GM12878 (cell line): ENCODE data around the gene IGF1R. TPM values are rescaled to one million over a fixed set of nuclear protein-coding genes. Genes with fewer than 3 reads are reported as not detected.

Experiments
- ATAC-seq: fragments of 200-7000 bp; cut with Tn5 transposase; 3 replicates; pipeline ENCODE4 v1.9.1; 2020; ENCODE audit warnings: mild to moderate bottlenecking, moderate library complexity
- BruUV-seq: library from RNA; stranded (reverse); fragments of 400-500 nt; replicated peaks from 2 replicates; lab custom pipeline; 2021; lab: Mats Ljungman, UMichigan
- CTCF ChIA-PET: fragments of 300-600 bp; sonication (Branson Sonifier 250); formaldehyde crosslinking; extraction: SDS; loops from one replicate; lab custom pipeline; 2021; ENCODE audit warnings: inconsistent platforms; lab: Yijun Ruan, JAX
- POLR2A ChIA-PET: fragments of 350-600 bp; formaldehyde crosslinking; extraction: SDS; loops from one replicate; lab custom pipeline; 2021; ENCODE audit warnings: inconsistent platforms; lab: Charles Lee
- RAD21 ChIA-PET: fragments of 300-600 bp; sonication (Branson Sonifier 250); formaldehyde crosslinking; loops from one replicate; lab custom pipeline; 2023; ENCODE audit warnings: antibody characterized with exemption; ENCODE audit not compliant: unreplicated experiment; lab: Charles Lee
- SMC1A ChIA-PET: fragments of 300-600 bp; sonication (Branson Sonifier 250); formaldehyde crosslinking; loops from one replicate; lab custom pipeline; 2023; ENCODE audit not compliant: unreplicated experiment, uncharacterized antibody; lab: Charles Lee
- DNase-seq: peaks from one replicate; pipeline ENCODE4 v3.0.0-alpha.2; 2011; ENCODE audit warnings: low read depth, low spot score
- FAIRE-seq: peaks from 3 replicates; lab custom pipeline; 2011; peaks lifted over from hg19 to GRCh38; lab: Jason Lieb, UNC
- H2AFZ ChIP-seq: 2 replicates; pipeline ENCODE4 v1.6.0; 2011; ENCODE audit warnings: low read depth, low read length, control low read depth; ENCODE audit not compliant: control insufficient read depth
- H3K27ac ChIP-seq: 2 replicates; pipeline ENCODE4 v1.5.1; 2011; ENCODE audit warnings: control low read depth; ENCODE audit not compliant: control insufficient read depth, insufficient read depth
- H3K27me3 ChIP-seq, 2 experiments: replicated peaks in 1 of 2; 2 replicates each; pipeline versions ENCODE4 v1.6.0 to v1.6.1; 2011; ENCODE audit warnings: low read length in 1 of 2; ENCODE audit not compliant: control insufficient read depth in 2 of 2, insufficient read depth in 2 of 2
- H3K36me3 ChIP-seq, 2 experiments: 2 replicates each; pipeline ENCODE4 v1.5.1; 2011; ENCODE audit warnings: low read length in 1 of 2; ENCODE audit not compliant: control insufficient read depth in 2 of 2, insufficient read depth in 2 of 2
- H3K4me1 ChIP-seq: 2 replicates; pipeline ENCODE4 v1.6.1; 2011; ENCODE audit warnings: mild to moderate bottlenecking, low read length, moderate library complexity, mixed read lengths; ENCODE audit not compliant: control insufficient read depth, insufficient read depth
- H3K4me2 ChIP-seq: 2 replicates; pipeline ENCODE4 v1.6.0; 2011; ENCODE audit warnings: control low read depth; ENCODE audit not compliant: control insufficient read depth, insufficient read depth
- H3K4me3 ChIP-seq: fragments of 200-600 bp; sonication (generic); 2 replicates; pipeline ENCODE4 v1.5.1; 2016
- H3K79me2 ChIP-seq: 2 replicates; pipeline ENCODE4 v1.6.0; 2011; ENCODE audit warnings: low read length; ENCODE audit not compliant: control insufficient read depth, insufficient read depth
- H3K9ac ChIP-seq: 2 replicates; pipeline ENCODE4 v1.8.0; 2011; ENCODE audit warnings: low read length, control low read depth, mixed read lengths; ENCODE audit not compliant: control insufficient read depth, insufficient read depth
- H3K9me3 ChIP-seq: replicated peaks from 3 replicates; pipeline ENCODE4 v1.5.1; 2011; ENCODE audit warnings: mild to moderate bottlenecking, low read length; ENCODE audit not compliant: control insufficient read depth, insufficient read depth
- H4K20me1 ChIP-seq: 2 replicates; pipeline ENCODE4 v1.6.0; 2011; ENCODE audit not compliant: control insufficient read depth, insufficient read depth
- ASH2L ChIP-seq: fragments of 300-600, 200-600 bp; sonication (generic); IDR thresholded peaks from 2 replicates; pipeline ENCODE4 v1.6.1; 2017; ENCODE audit warnings: low read depth, mild to moderate bottlenecking, borderline replicate concordance
- DPF2 ChIP-seq: fragments of 450-650 bp; IDR thresholded peaks from 2 replicates; pipeline ENCODE4 v1.6.1; 2017; ENCODE audit warnings: mild to moderate bottlenecking
- E2F8 ChIP-seq: fragments of 450-650 bp; IDR thresholded peaks from 2 replicates; pipeline ENCODE4 v1.6.1; 2018; ENCODE audit warnings: mild to moderate bottlenecking, low read depth, moderate library complexity; ENCODE audit not compliant: partially characterized antibody
- E4F1 ChIP-seq: fragments of 450-650 bp; IDR thresholded peaks from 2 replicates; pipeline ENCODE4 v1.6.1; 2018; ENCODE audit warnings: borderline replicate concordance, mild to moderate bottlenecking; ENCODE audit not compliant: partially characterized antibody
- HSF1 ChIP-seq: fragments of 150-350 bp; IDR thresholded peaks from 2 replicates; pipeline ENCODE4 v1.6.1; 2014; ENCODE audit warnings: mild to moderate bottlenecking, low read depth, low read length
- KLF5 ChIP-seq: fragments of 450-650 bp; IDR thresholded peaks from 2 replicates; pipeline ENCODE4 v1.6.1; 2014; ENCODE audit warnings: mild to moderate bottlenecking; ENCODE audit not compliant: partially characterized antibody
- NBN ChIP-seq: fragments of 450-650 bp; IDR thresholded peaks from 2 replicates; pipeline ENCODE4 v1.6.1; 2016
- NFXL1 ChIP-seq: fragments of 450-650 bp; IDR thresholded peaks from 2 replicates; pipeline ENCODE4 v1.6.1; 2017; ENCODE audit warnings: antibody characterized with exemption, mild to moderate bottlenecking, borderline replicate concordance
- NR2F1 ChIP-seq: fragments of 450-650 bp; conservative IDR thresholded peaks from 2 replicates; pipeline ENCODE4 v1.6.1; 2017; ENCODE audit warnings: mild to moderate bottlenecking
- RELA ChIP-seq: fragments of 450-650 bp; IDR thresholded peaks from 2 replicates; pipeline ENCODE4 v1.8.0; 2014; ENCODE audit warnings: borderline replicate concordance; ENCODE audit not compliant: partially characterized antibody
- STAT1 ChIP-seq: fragments of 450-650 bp; conservative IDR thresholded peaks from 2 replicates; pipeline ENCODE4 v1.6.1; 2014; ENCODE audit warnings: antibody characterized with exemption, mild to moderate bottlenecking
- YBX1 ChIP-seq: fragments of 450-650 bp; IDR thresholded peaks from 2 replicates; pipeline ENCODE4 v1.6.1; 2016; ENCODE audit warnings: antibody characterized with exemption
- ZNF384 ChIP-seq: IDR thresholded peaks from 2 replicates; pipeline ENCODE4 v1.6.1; 2012; ENCODE audit warnings: low read depth, mild to moderate bottlenecking, low read length, improper control_type of control experiment, borderline replicate concordance
- WGBS: methylation state at CpG from one replicate; pipeline ENCODE4 v1.1.6; 2016; ENCODE audit warnings: low lambda C conversion rate; ENCODE audit not compliant: insufficient replicate concordance, insufficient coverage; ENCODE audit errors: missing lambda C conversion rate; 5-methylcytosine and 5-hydroxymethylcytosine counted together
- in situ Hi-C: fragments of 300-500 bp; cut with MboI; formaldehyde crosslinking; loops from 9 replicates; pipeline ENCODE4 v1.14.3; 2018; ENCODE audit warnings: mixed read lengths
- intact Hi-C: fragments of 100-400 bp; cut with micrococcal nuclease; formaldehyde crosslinking; loops from one replicate; pipeline ENCODE4 v1.14.2; 2022; ENCODE audit not compliant: unreplicated experiment
- polyA plus RNA-seq, 11 experiments: library from polyadenylated mRNA; depleted of rRNA in 4 of 11; unstranded in 6 of 11; stranded (reverse) in 5 of 11; fragments of >200 nt; fragmentation: Nextera tagmentation in 4 of 11; fragmentation: Illumina TruSeq in 1 of 11; extraction: Ambion mirVana in 4 of 11; extraction: Trizol in 1 of 11; gene quantifications; 1 replicate in 1 of 11; 2 replicates in 10 of 11; pipeline versions ENCODE4 v1.2.1 to v1.2.3, GENCODE V29; 2011 to 2016; ENCODE audit warnings: inconsistent platforms in 2 of 11, missing spikeins in 2 of 11, low read depth in 1 of 11
- total RNA-seq, 4 experiments: library from RNA; depleted of rRNA in 3 of 4; stranded (reverse); fragments of >200 nt in 3 of 4; fragmentation: Illumina TruSeq in 1 of 4; extraction: Trizol in 1 of 4; gene quantifications; 2 replicates each; pipeline versions ENCODE4 v1.2.1 to v1.2.3, GENCODE V29; 2013 to 2021

IGF1R gene
- total and polyA plus RNA-seq, 10 of the 15 experiments (the other 5 are each of a cell fraction or from before 2014, with no cell fraction given), result 0.03 to 2.7 (median 0.66) TPM

- RAD21 ChIA-PET, result no interaction called here
- H3K27ac ChIP-seq, result no peak overlapping the region
- H3K4me3 ChIP-seq, result no peak overlapping the region
- no TSS peak for BruUV-seq
- CTCF ChIA-PET, result no interaction called here
- ATAC-seq (no peak), DNase-seq (no peak)
- H2AFZ ChIP-seq, result no peak overlapping the region
- no peaks in the 10 kb centered on the region for H3K79me2 ChIP-seq
- no peaks in the 10 kb centered on the region for H3K9me3 ChIP-seq
- H3K4me2 ChIP-seq, result no peak overlapping the region
- no peaks in the 10 kb centered on the region for H4K20me1 ChIP-seq
- no peaks in the 10 kb centered on the region for H3K4me1 ChIP-seq
- in situ Hi-C loops, result no loop called here
- intact Hi-C loops, result no loop called here
- H3K9ac ChIP-seq, result no peak overlapping the region
- no peak for TF ChIP-seq YBX1
- no peak for TF ChIP-seq E2F8
- TF ChIP-seq NFXL1, result no peak
- no peak for TF ChIP-seq STAT1
- no peak for TF ChIP-seq NR2F1
- no peak for TF ChIP-seq HSF1
- TF ChIP-seq NBN, result no peak
- TF ChIP-seq DPF2, result no peak
- no peak for TF ChIP-seq RELA
- TF ChIP-seq ZNF384, result no peak
- no peak for TF ChIP-seq KLF5
- TF ChIP-seq ASH2L, result no peak
- TF ChIP-seq E4F1, result no peak
- TF ChIP-seq, all 136 proteins: peak for 0
- SMC1A ChIA-PET, result no interaction called here
- POLR2A ChIA-PET, result no interaction called here
- H3K36me3 ChIP-seq, result no peaks in the 10 kb centered on the region
- no peaks in the 10 kb centered on the region for H3K27me3 ChIP-seq
- 59% methylated on average over 8 of the region's 8 CpGs for WGBS
- no peak for FAIRE-seq
Measured at GRCh38 chr15:98722209-98722608, 73.9 kb downstream of the IGF1R start.
